Measurements from ENCODE around the gene SUMO2.

SUMO2 gene

DNA sequence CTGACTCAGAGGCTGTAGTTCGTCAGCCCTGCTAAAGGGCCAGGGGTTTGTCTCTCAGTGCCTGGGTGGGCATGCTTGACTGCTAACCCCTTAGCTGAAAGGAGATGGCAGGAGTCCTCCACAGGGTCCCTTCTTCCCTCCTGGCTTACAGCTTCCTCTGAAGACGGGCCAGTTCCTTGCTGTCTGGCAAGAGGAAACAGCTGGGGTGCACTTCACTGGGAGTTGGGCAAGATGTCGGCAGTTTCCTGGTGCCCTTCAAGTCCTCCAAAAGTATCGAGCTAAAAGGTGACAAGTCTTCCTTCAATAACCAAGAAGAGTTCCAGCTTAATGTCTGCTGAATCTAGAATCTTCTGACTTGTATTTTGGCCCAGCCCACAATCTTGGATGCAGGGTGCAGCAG is 46.1 kb upstream of the SUMO2 start:
- no peak for TF ChIP-seq CTCF (IDR thresholded peaks at IDR 0.05; ENCODE audit: low read depth, low read length, poor library complexity, severe bottlenecking)
- no peak for TF ChIP-seq EZH2phosphoT487 (IDR thresholded peaks at IDR 0.05; ENCODE audit: borderline replicate concordance, low read length)
- Histone ChIP-seq H4K20me1 (ENCODE audit: control insufficient read depth, insufficient read depth, low read depth, low read length) (no peaks in the 10 kb centered on the region), H3K4me3 (ENCODE audit: low read length) (no peak overlapping the region), H3K9me3 (ENCODE audit: control insufficient read depth, insufficient read depth, low read length) (no peaks in the 10 kb centered on the region), H3F3A (ENCODE audit: control insufficient read depth, insufficient read depth) (no peaks in the 10 kb centered on the region), H3K4me1 (ENCODE audit: control insufficient read depth, low read length) (no peaks in the 10 kb centered on the region), H3K36me3 (ENCODE audit: control insufficient read depth, low read length) (peaks cover 83% of the 10 kb centered on the region), H3K27ac (ENCODE audit: low read depth, low read length) (no peak overlapping the region), H3K79me2 (ENCODE audit: control insufficient read depth, low read length) (no peaks in the 10 kb centered on the region), H3K4me2 (ENCODE audit: low read length) (no peak overlapping the region), H3K27me3 (ENCODE audit: control insufficient read depth, low read length) (no peaks in the 10 kb centered on the region), H3K9me2 (replicated peaks; ENCODE audit: control insufficient read depth, low read length) (no peaks in the 10 kb centered on the region)

DNA sequence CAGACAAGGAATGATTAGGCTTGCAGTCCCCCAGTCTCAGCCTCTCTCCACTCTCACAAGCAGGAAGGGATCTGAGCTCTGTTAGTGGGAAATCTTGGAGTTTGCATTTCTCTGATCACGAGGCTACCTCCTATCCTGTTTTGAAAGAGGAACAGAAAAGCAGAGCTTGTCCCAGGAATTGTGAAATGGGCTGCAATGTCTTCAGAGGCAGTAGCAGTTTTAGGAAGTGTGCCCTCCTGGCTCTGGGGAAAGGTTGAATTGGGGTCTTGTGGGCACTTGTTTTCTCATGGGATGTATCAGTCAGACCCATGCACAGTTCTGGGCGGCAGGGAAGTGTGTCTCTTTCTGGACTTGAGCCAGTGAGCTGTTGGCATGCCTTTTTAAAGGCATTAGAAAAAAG is 45.5 kb upstream of the SUMO2 start:
- H3K4me2 ChIP-seq (ENCODE audit: low read length): no peak overlapping the region
- no peaks in the 10 kb centered on the region for H3K4me1 ChIP-seq (ENCODE audit: control insufficient read depth, low read length)
- H3K36me3 ChIP-seq (ENCODE audit: control insufficient read depth, low read length): peaks cover 86% of the 10 kb centered on the region
- no peaks in the 10 kb centered on the region for H3K79me2 ChIP-seq (ENCODE audit: control insufficient read depth, low read length)
- no peak overlapping the region for H3K27ac ChIP-seq (ENCODE audit: low read depth, low read length)
- no peak for TF ChIP-seq EZH2phosphoT487 (IDR thresholded peaks at IDR 0.05; ENCODE audit: borderline replicate concordance, low read length)
- no peak for TF ChIP-seq CTCF (IDR thresholded peaks at IDR 0.05; ENCODE audit: low read depth, low read length, poor library complexity, severe bottlenecking)
- H3K9me2 ChIP-seq (replicated peaks; ENCODE audit: control insufficient read depth, low read length): no peaks in the 10 kb centered on the region
- H4K20me1 ChIP-seq (ENCODE audit: control insufficient read depth, insufficient read depth, low read depth, low read length): no peaks in the 10 kb centered on the region
- no peak overlapping the region for H3K4me3 ChIP-seq (ENCODE audit: low read length)
- H3K9me3 ChIP-seq (ENCODE audit: control insufficient read depth, insufficient read depth, low read length): no peaks in the 10 kb centered on the region
- no peaks in the 10 kb centered on the region for H3K27me3 ChIP-seq (ENCODE audit: control insufficient read depth, low read length)
- H3F3A ChIP-seq (ENCODE audit: control insufficient read depth, insufficient read depth): no peaks in the 10 kb centered on the region

DNA sequence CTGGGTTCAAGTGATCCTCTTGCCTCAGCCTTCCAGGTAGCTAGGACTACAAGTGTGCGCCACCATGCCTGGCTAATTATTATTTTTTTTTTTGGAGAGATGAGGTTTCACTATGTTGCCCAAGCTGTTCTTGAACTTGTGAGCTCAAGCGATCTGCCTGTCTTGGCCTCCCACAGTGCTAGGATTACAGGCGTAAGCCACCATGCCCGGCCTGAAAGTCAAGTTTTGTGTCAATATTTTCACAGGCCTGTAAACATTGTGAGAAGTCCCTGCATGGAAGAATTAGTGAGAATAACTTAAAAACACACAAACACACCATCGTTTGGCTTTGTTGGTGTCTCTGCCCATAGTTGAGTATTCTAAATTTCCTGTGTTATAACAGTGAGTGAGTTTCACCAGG is 45.0 kb upstream of the SUMO2 start:
- H3K36me3 ChIP-seq (ENCODE audit: control insufficient read depth, low read length): peaks cover 87% of the 10 kb centered on the region
- H3K9me2 ChIP-seq (replicated peaks; ENCODE audit: control insufficient read depth, low read length): no peaks in the 10 kb centered on the region
- H3K4me1 ChIP-seq (ENCODE audit: control insufficient read depth, low read length): no peaks in the 10 kb centered on the region
- TF ChIP-seq CTCF (IDR thresholded peaks at IDR 0.05; ENCODE audit: low read depth, low read length, poor library complexity, severe bottlenecking): no peak
- no peak for TF ChIP-seq EZH2phosphoT487 (IDR thresholded peaks at IDR 0.05; ENCODE audit: borderline replicate concordance, low read length)
- no peak overlapping the region for H3K4me2 ChIP-seq (ENCODE audit: low read length)
- no peaks in the 10 kb centered on the region for H4K20me1 ChIP-seq (ENCODE audit: control insufficient read depth, insufficient read depth, low read depth, low read length)
- no peaks in the 10 kb centered on the region for H3K79me2 ChIP-seq (ENCODE audit: control insufficient read depth, low read length)
- no peaks in the 10 kb centered on the region for H3F3A ChIP-seq (ENCODE audit: control insufficient read depth, insufficient read depth)
- no peaks in the 10 kb centered on the region for H3K27me3 ChIP-seq (ENCODE audit: control insufficient read depth, low read length)
- H3K4me3 ChIP-seq (ENCODE audit: low read length): no peak overlapping the region
- no peaks in the 10 kb centered on the region for H3K9me3 ChIP-seq (ENCODE audit: control insufficient read depth, insufficient read depth, low read length)
- H3K27ac ChIP-seq (ENCODE audit: low read depth, low read length): no peak overlapping the region

DNA sequence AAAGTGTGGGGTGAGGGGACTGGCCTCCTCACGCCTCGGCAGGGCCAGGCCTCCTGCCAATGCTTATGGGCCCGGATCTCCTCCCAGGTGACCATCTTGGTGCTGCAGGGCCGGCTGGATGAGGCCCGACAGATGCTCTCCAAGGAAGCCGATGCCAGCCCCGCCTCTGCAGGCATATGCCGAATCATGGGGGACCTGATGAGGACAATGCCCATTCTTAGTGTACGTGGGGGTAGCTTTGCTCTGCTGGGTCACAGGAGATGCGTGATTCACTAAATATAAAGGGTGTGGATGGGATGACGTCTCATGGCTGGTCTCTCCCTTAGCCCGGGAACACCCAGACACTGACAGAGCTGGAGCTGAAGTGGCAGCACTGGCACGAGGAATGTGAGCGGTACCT is 42.3 kb upstream of the SUMO2 start:
- Histone ChIP-seq H4K20me1 (ENCODE audit: control insufficient read depth, insufficient read depth, low read depth, low read length) (no peaks in the 10 kb centered on the region), H3K9me2 (replicated peaks; ENCODE audit: control insufficient read depth, low read length) (no peaks in the 10 kb centered on the region), H3K4me3 (ENCODE audit: low read length) (no peak overlapping the region), H3K4me2 (ENCODE audit: low read length) (no peak overlapping the region), H3K27me3 (ENCODE audit: control insufficient read depth, low read length) (no peaks in the 10 kb centered on the region), H3K27ac (ENCODE audit: low read depth, low read length) (no peak overlapping the region), H3K36me3 (ENCODE audit: control insufficient read depth, low read length) (peaks cover 71% of the 10 kb centered on the region), H3K4me1 (ENCODE audit: control insufficient read depth, low read length) (no peaks in the 10 kb centered on the region), H3F3A (ENCODE audit: control insufficient read depth, insufficient read depth) (no peaks in the 10 kb centered on the region), H3K9me3 (ENCODE audit: control insufficient read depth, insufficient read depth, low read length) (no peaks in the 10 kb centered on the region), H3K79me2 (ENCODE audit: control insufficient read depth, low read length) (peaks cover 2% of the 10 kb centered on the region; the same call in 1 of the 2 replicates)
- TF ChIP-seq CTCF (IDR thresholded peaks at IDR 0.05; ENCODE audit: low read depth, low read length, poor library complexity, severe bottlenecking) (no peak), EZH2phosphoT487 (IDR thresholded peaks at IDR 0.05; ENCODE audit: borderline replicate concordance, low read length) (no peak)

All from DOHH2 (cell line).